Esophagus squamous epithelium (tissue), 4 donors: Measurements from ENCODE around the gene SYNPR.

Experiments
- POLR2A ChIP-seq, 4 donors: fragments of 450-650 bp; IDR thresholded peaks; one replicate each; pipeline ENCODE4 v1.6.1; 2017; ENCODE audit warnings: antibody characterized with exemption in 4 of 4, mild to moderate bottlenecking in 4 of 4, moderate library complexity in 3 of 4
- TF ChIP-seq, protein P1 (sequence below), 6 experiments: fragments of 450-650 bp in 4 of 6; fragments of 200-600 bp in 2 of 6; sonication (generic) in 2 of 6; IDR thresholded peaks; one replicate each; pipeline ENCODE4 v1.5.1; 2016 to 2019; ENCODE audit warnings: antibody characterized with exemption in 6 of 6, mild to moderate bottlenecking in 4 of 6, moderate library complexity in 4 of 6

GRCh38 chr3:63274359-63274758, 3.7 kb upstream of the SYNPR start:
- TF ChIP-seq, protein P1, sequence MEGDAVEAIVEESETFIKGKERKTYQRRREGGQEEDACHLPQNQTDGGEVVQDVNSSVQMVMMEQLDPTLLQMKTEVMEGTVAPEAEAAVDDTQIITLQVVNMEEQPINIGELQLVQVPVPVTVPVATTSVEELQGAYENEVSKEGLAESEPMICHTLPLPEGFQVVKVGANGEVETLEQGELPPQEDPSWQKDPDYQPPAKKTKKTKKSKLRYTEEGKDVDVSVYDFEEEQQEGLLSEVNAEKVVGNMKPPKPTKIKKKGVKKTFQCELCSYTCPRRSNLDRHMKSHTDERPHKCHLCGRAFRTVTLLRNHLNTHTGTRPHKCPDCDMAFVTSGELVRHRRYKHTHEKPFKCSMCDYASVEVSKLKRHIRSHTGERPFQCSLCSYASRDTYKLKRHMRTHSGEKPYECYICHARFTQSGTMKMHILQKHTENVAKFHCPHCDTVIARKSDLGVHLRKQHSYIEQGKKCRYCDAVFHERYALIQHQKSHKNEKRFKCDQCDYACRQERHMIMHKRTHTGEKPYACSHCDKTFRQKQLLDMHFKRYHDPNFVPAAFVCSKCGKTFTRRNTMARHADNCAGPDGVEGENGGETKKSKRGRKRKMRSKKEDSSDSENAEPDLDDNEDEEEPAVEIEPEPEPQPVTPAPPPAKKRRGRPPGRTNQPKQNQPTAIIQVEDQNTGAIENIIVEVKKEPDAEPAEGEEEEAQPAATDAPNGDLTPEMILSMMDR (IDR thresholded peaks at IDR 0.05): no peak
- no peak for TF ChIP-seq POLR2A (IDR thresholded peaks at IDR 0.05)
